A673 (cell line): ENCODE data around the gene CCDC169. TPM values are rescaled to one million over a fixed set of nuclear protein-coding genes. Genes with fewer than 3 reads are reported as not detected.

Experiments used
- BruUV-seq: library from RNA; stranded (reverse); fragments of 400-500 nt; replicated peaks from 2 replicates; lab custom pipeline; 2021; lab: Mats Ljungman, UMichigan
- CTCF ChIA-PET: fragments of 300-600 bp; sonication (Branson Sonifier 250); formaldehyde crosslinking; loops from one replicate; lab custom pipeline; 2022; ENCODE audit warnings: antibody characterized with exemption; lab: Charles Lee
- POLR2A ChIA-PET: fragments of 300-600 bp; sonication (Branson Sonifier 250); formaldehyde crosslinking; loops from one replicate; lab custom pipeline; 2022; ENCODE audit warnings: antibody characterized with exemption; ENCODE audit not compliant: low non-redundant PET; lab: Charles Lee
- DNase-seq: peaks from one replicate; pipeline ENCODE4 v3.0.0-alpha.2; 2015; ENCODE audit warnings: low spot score
- H3K27ac ChIP-seq: fragments of 200-600 bp; sonication (generic); 2 replicates; pipeline ENCODE4 v1.5.1; 2016; ENCODE audit warnings: mixed run types, low read depth, mild to moderate bottlenecking, mixed read lengths, antibody characterized with exemption, low read length; ENCODE audit not compliant: poor library complexity, severe bottlenecking
- H3K27me3 ChIP-seq: fragments of 200-600 bp; sonication (generic); replicated peaks from 2 replicates; pipeline ENCODE4 v1.6.1; 2017; ENCODE audit warnings: mixed run types, low read depth, mild to moderate bottlenecking, mixed read lengths, antibody characterized with exemption, low read length; ENCODE audit not compliant: insufficient read depth, poor library complexity
- H3K36me3 ChIP-seq: fragments of 200-600 bp; sonication (generic); 2 replicates; pipeline ENCODE4 v1.6.1; 2016; ENCODE audit warnings: mixed run types, mild to moderate bottlenecking, mixed read lengths, antibody characterized with exemption, low read length; ENCODE audit not compliant: insufficient read depth, poor library complexity, severe bottlenecking
- H3K4me1 ChIP-seq: fragments of 200-600 bp; sonication (generic); 2 replicates; pipeline ENCODE4 v1.6.1; 2017; ENCODE audit warnings: mixed run types, mild to moderate bottlenecking, mixed read lengths, antibody characterized with exemption, low read length; ENCODE audit not compliant: insufficient read depth, poor library complexity, severe bottlenecking
- H3K4me3 ChIP-seq: fragments of 200-600 bp; sonication (generic); 2 replicates; pipeline ENCODE4 v1.5.1; 2016; ENCODE audit warnings: low read depth, mixed run types, mild to moderate bottlenecking, mixed read lengths, low read length; ENCODE audit not compliant: poor library complexity, severe bottlenecking
- H3K9me3 ChIP-seq: fragments of 200-600 bp; sonication (generic); 2 replicates; pipeline ENCODE4 v1.6.1; 2016; ENCODE audit warnings: mixed run types, low read depth, mild to moderate bottlenecking, mixed read lengths, antibody characterized with exemption, low read length; ENCODE audit not compliant: poor library complexity, severe bottlenecking
- EZH2 ChIP-seq: fragments of 200-600 bp; sonication (generic); IDR thresholded peaks from 2 replicates; pipeline ENCODE4 v1.6.1; 2017; ENCODE audit warnings: borderline replicate concordance, low read depth, mild to moderate bottlenecking, mixed read lengths, antibody characterized with exemption, low read length; ENCODE audit not compliant: poor library complexity, severe bottlenecking
- intact Hi-C: fragments of 100-400 bp; cut with micrococcal nuclease; formaldehyde crosslinking; loops from one replicate; pipeline ENCODE4 v1.10.0; 2022; ENCODE audit not compliant: unreplicated experiment
- total RNA-seq: library from RNA; stranded (reverse); gene quantifications from 2 replicates; pipeline ENCODE4 v1.2.3, GENCODE V29; 2021
- TF ChIP-seq, protein P1 (sequence below): fragments of 300-800, 200-600 bp; sonication (generic); conservative IDR thresholded peaks from 2 replicates; pipeline ENCODE4 v1.5.1; 2017; ENCODE audit warnings: low read depth, mild to moderate bottlenecking, antibody characterized with exemption, low read length, moderate library complexity, mixed read lengths

CCDC169 gene
- total RNA-seq, 1 experiment from 2014 or later, result 14.3 TPM

DNA sequence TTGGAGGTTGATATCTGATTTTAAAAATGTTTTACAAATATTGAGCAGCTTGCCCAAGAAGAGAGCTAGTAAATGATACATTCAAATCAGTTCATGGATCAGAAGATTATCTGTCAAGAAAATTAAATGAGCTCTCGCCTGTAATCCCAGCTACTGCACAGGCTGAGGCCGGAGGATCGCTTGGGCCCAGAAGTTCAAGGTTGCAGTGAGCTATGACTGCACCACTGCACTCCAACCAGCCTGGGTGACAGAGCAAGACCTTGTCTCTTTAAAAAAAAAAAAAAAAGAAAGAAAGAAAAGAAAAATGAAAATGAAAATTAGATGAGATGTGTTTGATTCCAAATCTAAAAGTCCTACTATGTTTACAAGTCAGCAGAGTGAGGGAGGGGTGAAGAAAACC, 46.2 kb upstream of the CCDC169 start:
- peak overlapping the region; percentile 98 for H3K27ac ChIP-seq
- ChIA-PET CTCF (no interaction called here), POLR2A (interaction anchor here (0.6 to 0.7 kb wide), 3 partner anchors 67 to 656 kb away, joined by 3 to 16 read pairs (median 12); partner anchors contain the start of gene ALG5)
- no peaks in the 10 kb centered on the region for H3K9me3 ChIP-seq
- no peak for DNase-seq
- no peaks in the 10 kb centered on the region for H3K36me3 ChIP-seq
- H3K4me3 ChIP-seq, result peak overlapping the region; percentile 67
- peaks cover 42% of the 10 kb centered on the region for H3K4me1 ChIP-seq
- no peaks in the 10 kb centered on the region for H3K27me3 ChIP-seq
- no peak for TF ChIP-seq EZH2
- TF ChIP-seq, protein P1, sequence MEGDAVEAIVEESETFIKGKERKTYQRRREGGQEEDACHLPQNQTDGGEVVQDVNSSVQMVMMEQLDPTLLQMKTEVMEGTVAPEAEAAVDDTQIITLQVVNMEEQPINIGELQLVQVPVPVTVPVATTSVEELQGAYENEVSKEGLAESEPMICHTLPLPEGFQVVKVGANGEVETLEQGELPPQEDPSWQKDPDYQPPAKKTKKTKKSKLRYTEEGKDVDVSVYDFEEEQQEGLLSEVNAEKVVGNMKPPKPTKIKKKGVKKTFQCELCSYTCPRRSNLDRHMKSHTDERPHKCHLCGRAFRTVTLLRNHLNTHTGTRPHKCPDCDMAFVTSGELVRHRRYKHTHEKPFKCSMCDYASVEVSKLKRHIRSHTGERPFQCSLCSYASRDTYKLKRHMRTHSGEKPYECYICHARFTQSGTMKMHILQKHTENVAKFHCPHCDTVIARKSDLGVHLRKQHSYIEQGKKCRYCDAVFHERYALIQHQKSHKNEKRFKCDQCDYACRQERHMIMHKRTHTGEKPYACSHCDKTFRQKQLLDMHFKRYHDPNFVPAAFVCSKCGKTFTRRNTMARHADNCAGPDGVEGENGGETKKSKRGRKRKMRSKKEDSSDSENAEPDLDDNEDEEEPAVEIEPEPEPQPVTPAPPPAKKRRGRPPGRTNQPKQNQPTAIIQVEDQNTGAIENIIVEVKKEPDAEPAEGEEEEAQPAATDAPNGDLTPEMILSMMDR, result no peak
- no TSS peak for BruUV-seq
- intact Hi-C loops, result loop anchor here (10.0 kb wide), 1 partner anchor 641 kb away; no protein-coding TSS in a partner anchor

DNA sequence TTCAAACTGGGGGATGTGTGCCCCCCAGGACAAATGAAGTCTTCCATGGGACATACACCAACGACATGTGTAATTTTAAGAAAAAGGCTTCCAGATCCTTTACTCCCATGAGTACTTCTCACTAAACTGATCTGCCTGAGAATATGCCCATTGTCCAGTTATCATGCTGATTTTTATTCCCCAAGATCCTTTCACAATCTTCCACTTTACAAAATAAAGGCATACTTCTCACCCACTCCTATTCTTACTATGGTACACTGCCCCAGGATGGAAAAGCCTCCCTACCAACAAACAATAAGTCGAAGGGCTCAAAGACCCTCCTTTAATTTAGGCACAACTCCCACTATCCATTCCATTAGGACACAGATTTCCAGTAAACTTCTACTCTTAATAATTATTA, 45.1 kb upstream of the CCDC169 start:
- intact Hi-C loops, result loop anchor here (10.0 kb wide), 1 partner anchor 642 kb away; no protein-coding TSS in a partner anchor
- no peaks in the 10 kb centered on the region for H3K36me3 ChIP-seq
- POLR2A ChIA-PET, result no interaction called here

DNA sequence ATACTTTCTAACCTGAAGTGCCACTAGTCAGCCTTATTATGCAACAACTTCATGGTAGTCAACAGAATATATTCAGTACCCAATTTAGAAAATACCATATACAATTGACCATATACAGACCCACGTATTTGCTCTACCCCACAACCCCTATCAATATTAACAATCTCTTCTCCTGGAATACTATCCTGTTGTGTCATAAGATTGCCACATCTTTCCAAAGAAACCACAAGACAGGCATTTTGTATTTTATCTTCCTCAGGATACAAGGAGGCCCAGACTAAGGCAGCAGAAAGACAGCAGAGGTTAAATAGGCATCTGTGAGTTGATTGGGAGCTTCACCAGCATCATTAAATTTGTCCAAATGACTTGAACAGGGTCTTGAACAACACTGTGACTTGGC, 44.1 kb upstream of the CCDC169 start:
- no peaks in the 10 kb centered on the region for H3K27me3 ChIP-seq
- no peaks in the 10 kb centered on the region for H3K36me3 ChIP-seq
- BruUV-seq, result no TSS peak
- POLR2A ChIA-PET, result no interaction called here
- CTCF ChIA-PET, result no interaction called here
- no peaks in the 10 kb centered on the region for H3K9me3 ChIP-seq
- no peak overlapping the region for H3K27ac ChIP-seq
- intact Hi-C loops, result loop anchor here (10.0 kb wide), 1 partner anchor 643 kb away; no protein-coding TSS in a partner anchor
- DNase-seq, result no peak
- H3K4me1 ChIP-seq, result peaks cover 55% of the 10 kb centered on the region
- TF ChIP-seq, protein P1, result no peak
- no peak overlapping the region for H3K4me3 ChIP-seq

More for the DNA sequence above, 45.1 kb upstream of the CCDC169 start:
- Histone ChIP-seq H3K4me3 (no peak overlapping the region), H3K4me1 (peaks cover 53% of the 10 kb centered on the region), H3K27me3 (no peaks in the 10 kb centered on the region), H3K9me3 (no peaks in the 10 kb centered on the region), H3K27ac (no peak overlapping the region)
- TF ChIP-seq, protein P1, result no peak
- no peak for TF ChIP-seq EZH2
- CTCF ChIA-PET, result no interaction called here
- no peak for DNase-seq
- BruUV-seq, result no TSS peak
